GM19372 (cell line): ENCODE measurements around the gene PRKAR1A.

Experiments
- ATAC-seq: cut with Tn5 transposase; IDR thresholded peaks from one replicate; pipeline ENCODE4 v1.9.1; 2021; ENCODE audit warnings: mild to moderate bottlenecking, low read depth, moderate library complexity; ENCODE audit not compliant: unreplicated experiment

PRKAR1A gene

GRCh38 chr17:68595986-68596385, 83.8 kb downstream of the PRKAR1A start:
- ATAC-seq, result no peak

GRCh38 chr17:68596411-68596945, 84.2 kb downstream of the PRKAR1A start:
- no peak for ATAC-seq

DNA sequence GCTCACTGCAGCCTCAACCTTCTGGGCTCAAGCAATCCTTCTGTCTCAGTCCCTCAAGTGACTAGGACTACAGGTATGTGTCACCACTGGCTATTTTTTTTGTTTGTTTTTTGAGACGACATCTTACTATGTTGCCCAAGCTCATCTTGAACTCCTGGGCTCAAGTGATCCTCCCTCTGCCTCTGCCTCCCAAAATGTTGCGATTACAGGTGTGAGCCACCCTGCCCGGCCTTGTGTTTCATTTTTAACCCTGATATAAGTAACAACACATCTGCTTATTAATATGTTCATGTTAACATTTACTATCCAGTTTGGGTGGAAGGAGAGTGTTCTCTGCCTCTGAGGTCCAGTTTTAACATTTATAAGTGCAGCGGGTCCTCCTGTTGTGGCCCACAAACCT, 85.8 kb downstream of the PRKAR1A start:
- no peak for ATAC-seq

DNA sequence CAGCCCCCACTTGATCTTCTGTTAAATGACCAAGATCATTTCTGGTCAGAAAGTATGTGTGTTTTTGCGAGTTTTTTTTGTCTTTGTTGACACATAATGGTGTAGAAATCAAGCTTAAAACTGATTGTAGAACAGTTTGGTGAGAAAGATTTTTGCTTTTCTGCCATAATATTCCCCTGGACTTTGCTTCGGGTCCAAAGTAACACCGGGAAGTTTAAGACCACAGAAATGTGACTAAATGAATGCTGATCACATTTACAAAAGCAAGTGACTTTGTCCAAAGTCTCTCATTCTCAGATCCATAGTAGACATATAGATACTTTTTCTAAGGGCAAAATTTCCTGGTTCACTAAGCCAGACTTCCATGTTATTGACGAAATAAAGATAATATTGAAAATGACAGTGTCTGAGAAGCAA, 86.3 kb downstream of the PRKAR1A start:
- no peak for ATAC-seq

DNA sequence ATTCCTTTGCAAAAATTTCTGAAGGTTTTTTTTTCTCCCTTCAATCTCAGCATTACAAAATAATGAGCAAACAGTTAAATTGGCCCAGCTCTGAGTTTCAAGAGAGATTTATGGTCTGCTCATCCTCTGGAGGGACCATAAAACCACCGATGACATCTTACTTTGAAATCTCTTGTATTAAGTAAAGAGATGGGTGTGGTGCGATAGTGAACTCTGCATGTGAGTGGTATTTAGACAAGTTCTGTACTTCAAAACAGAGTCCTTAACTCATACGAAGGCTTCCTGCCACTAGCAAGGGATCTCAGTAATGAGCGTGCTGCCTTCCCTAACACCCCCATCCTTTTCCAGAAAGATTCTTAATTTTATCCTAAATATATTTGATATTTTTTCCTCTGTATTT, 86.9 kb downstream of the PRKAR1A start:
- ATAC-seq, result no peak

GRCh38 chr17:68599552-68600066, 87.4 kb downstream of the PRKAR1A start:
- no peak for ATAC-seq

DNA sequence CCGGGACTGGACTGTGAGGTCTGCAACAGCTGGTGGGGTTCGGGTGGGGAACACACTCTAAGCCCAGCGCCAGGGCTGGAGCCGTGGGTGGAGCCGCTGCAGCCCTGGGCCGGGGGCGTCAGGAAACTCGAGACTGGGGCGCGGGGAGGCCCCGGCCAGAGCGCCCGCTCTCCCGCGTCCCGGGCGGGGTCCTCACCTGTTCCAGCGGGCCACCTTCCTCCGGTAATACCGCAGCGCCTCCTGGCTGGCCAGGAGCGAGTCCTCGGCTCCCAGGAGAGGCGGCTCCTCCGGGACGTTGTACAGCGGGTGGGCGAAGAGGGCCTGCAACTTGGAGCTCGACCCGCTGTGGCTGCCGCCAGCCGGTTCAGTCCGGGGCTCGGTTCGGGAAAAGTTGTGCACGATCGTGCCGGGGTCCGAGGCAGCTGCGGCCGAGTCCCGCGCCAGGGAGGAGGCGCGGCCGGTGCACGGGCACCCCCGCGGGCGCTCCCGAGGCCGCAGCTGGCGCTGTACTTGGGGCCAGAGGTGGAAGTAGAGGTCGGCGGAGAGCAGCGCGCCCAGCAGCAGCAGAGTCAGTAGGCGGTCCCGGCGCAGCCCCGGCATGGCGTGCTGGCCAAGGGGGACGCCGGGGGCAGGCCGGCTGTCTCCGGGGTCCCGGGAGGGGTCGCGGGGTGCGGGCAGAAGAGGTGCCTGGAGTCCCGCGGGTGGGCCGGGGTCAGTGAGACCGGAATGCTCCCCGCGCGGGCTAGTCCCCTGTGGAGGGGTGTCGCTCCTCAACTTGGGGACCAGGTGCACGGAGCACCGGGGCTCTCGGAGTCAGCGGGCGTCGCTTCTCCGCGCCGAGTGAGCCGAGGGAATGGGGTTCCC, 88.1 kb downstream of the PRKAR1A start:
- ATAC-seq, result no peak
